Fibroblast of skin of left biceps (primary cell): ENCODE measurements around the gene TOX3.

ENCODE experiments used
- DNase-seq, 2 experiments: peaks; one replicate each; pipeline ENCODE4 v3.0.0-alpha.2; 2013; ENCODE audit warnings: low read depth in 2 of 2

TOX3 gene

DNA sequence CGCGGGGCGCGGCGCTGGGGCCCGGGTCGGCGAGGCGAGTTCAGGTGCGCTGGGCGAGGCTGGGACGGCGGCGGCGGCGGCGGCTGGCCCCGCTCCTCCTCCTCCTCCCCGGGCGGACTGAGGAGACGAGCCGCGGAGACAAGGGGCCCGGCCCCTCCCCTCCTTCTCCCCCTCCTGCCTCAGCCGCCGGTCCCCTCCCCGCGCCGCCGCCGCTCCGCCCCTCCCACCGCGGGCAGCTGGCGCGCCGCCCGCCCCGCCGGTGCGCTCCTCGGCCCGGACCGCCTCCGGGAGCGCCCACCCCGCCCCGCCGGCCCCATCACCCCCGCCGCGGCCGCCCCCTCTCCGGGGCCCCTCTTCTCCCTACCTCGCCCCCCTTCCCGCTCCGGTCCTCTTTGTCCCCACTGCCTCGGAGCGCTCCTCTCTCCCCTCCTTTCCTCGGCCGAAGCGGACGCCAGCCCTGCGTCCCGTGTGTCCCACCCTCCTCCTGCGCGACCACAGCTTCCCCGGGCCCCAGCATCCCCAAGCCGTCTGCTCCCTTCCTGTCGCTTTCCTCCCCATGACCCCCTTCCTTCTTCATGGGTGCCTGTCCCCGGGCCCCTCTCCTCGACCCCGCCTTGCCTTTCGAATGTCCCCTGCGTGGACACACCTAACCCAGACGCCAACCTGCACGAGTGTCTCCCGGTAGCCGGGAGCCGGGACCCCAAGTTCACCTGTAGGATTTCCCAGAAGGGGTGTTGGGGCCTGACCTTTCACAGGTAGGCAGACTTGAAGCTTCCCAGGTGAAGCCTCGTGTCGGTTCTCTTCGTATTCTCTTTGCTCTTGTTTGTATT is at the start of gene TOX3:
Gene TOX3 (minus strand): TSS at position 140 of the 830 bp plus-strand sequence. CDS start 420 bp downstream, outside the sequence.
- DNase-seq: no peak

DNA sequence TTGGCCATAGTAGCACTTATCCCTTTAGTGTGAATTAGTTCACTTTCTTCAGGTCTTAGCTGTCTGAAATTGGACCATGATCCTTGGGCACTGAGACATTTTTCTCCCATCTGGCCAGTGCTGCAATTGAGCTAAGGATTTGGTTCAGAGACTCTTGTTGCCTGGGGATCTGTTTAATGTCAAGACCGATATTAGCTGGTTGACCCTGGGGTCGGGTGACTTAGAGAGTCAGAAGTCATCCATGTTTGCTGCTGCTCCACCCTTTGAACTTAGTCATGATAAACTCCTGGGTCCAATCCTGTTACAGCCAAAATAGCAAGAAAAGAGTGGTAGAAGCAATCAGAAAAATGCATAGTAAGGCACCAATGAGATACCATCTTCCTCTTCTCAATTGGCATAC is 45.8 kb upstream of the TOX3 start:
- DNase-seq: no peak

DNA sequence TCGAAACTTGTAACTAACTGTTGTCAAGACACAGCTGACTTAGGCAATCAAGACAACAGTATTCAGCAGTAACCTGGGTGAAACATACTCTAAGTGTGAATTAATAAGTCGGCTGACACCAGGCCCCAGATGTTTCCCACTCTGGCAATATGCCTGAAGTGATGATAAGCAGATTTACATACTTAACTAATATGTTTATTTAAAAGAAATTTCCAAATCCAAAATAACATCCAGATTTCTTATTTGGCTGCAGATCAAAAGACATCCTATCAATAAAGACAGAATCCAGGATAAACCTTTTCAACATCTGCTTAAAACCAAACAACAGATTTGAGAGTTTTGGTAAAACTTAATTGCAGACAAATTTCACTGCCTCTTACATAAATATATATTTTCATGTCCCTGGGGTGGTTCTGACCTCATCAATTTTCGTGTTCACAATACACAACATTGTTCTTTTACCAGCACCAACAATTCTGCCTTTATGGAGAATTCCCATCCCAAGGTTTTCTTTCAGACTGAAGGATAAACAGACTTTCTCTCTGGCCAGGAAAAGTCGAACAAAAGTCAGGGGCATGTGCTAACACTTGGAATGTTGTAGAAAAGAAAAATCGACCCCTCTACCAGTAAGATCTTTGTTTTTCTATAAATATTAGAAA is 45.1 kb upstream of the TOX3 start:
- DNase-seq: no peak

DNA sequence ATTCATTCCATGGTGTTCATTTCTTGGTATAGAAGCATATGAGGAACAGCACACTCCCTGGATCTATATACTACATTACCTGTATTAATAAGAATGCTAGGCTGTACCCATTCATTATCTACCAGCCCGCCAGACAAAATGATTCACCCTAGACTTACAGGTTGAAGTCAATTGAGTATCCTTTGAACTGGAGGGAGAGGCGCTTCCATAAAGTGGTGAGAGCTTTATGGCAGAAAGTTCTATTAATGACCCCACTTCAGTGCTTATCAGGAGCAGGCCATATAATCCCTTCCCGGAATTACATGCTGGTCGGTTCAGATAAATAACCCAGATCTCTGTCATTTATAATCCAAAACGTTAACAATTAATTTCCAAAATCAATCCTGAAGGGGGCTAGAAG is 44.5 kb upstream of the TOX3 start:
- DNase-seq: no peak

DNA sequence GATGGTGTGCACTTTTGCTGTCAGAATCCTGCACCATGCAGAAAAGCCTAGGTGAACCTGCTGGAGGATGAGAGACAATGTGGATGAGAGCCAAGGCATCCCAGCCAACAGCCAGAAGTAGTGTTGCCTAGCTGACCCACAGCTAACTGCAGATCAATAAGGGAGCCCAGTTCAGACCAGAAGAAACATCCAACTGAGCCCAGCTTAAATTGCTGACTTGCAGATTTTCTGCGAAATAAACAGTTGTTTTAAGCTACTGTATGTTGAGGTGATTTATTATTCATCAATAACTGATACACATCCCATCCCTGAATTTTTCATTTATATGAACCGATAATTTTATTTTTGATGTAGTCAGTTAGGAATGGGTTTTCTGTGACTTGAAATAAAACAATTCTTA is 39.2 kb upstream of the TOX3 start:
- DNase-seq: no peak

DNA sequence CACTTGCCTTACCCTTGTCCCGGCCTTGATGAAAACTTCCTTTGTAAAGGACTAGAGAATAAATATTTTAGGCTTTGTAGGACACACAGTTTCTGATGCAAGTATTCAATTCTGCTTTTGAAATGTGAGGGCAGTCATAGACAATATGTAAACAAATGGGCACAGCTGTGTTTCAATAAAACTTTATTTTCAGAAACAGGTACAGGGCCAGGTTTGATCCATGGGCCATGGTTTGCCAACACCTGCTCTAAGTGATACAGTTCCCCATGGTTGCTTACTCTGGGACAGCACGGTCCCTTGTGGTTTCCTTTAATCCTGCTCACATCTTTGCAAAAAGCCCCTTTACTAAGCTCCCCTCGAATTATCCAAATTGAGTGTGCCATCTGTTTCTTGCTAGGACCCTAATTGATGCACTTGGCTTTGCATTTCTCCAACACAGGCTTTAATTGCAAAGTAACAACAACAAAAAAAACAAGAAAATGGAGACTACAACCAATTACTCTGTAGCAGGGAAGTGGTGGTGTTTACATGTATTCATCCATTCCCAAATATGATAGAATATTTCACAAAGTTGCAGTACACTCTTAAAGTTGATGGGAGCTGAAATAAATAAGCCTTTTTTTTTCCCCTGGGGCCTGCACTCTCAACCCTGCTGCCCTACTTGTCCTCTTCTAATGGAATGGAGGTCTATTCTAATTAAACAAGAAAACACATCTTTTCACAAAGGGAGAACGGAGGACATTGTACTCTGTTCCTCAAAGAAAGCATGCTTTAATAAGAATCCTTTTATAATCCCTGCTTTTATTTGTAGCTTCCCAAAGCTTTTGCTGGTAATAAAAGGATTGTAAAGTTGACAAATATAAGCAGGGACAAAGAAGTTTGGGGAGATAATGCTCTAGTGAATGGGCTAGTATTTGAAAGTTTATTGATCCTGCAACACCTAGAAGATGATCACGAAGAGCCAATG is 37.7 kb upstream of the TOX3 start:
- DNase-seq: no peak

DNA sequence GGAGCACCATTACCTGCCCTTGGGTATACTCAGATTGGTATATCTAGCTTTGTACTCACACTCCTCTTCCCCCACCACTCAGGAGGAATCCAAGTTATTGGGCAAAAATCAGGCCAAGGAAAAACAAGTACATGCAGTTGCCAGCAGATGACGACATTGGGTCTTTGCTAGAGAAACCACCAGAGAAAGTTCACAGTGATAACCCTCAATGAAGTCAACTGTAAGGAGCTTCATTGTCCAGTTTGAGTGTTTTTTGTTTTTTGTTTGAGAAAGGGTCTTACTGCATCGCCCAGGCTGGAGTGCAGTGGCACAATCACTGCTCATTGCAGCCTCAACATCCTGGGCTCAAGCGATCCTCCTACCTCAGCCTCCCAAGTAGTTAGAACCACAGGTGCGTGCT is 34.6 kb upstream of the TOX3 start:
- DNase-seq: no peak

DNA sequence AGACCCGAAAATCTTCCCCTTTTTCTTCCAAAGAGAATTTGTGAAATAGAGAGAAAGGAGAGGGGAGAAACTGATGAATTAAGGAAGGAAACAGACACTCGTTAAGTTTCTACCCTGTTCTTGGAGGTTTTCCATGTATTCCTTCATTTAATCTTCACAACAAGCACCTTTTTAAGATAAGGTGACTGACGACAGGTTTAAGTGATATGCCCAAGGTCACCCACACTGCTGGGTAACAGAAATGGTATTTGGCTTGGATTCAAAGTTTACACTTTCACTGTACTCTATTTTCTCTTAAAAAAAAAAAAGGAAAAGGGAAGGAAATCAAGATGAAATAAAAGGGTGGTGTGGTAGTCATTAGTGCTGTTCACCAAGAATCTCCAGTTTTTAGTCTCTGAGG is 33.5 kb upstream of the TOX3 start:
- no peak for DNase-seq

DNA sequence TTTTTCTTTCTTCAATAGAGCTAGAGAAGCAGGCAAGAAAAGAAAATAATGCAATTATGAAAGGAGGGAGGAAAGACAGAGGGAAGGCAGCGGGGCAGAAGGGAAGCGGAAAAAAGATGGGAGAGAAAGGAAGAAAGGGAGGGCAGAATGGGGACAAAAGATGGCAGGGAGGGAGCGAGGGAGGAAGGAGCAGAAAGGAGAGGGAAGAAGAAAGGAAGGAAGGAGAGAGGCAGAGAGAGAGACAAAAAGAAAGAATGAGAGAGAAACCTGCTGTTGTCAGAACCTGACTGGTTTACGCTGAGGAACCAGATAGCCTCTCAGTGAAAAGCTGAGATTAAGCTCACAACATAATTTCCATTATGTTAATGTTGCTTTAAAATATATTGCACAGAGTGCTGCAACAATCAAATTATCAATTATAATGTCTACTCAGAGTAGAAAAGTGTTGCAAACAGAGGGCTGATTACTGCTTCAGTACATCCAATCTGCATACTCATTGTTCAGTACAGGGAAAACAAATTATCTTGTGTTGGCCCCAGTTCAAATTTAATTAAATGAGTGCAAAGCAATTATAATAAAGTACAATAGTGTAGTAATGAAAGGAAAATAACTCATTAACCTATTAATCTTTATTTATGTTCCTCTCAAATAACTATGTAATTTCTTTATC is 32.0 kb upstream of the TOX3 start:
- no peak for DNase-seq

DNA sequence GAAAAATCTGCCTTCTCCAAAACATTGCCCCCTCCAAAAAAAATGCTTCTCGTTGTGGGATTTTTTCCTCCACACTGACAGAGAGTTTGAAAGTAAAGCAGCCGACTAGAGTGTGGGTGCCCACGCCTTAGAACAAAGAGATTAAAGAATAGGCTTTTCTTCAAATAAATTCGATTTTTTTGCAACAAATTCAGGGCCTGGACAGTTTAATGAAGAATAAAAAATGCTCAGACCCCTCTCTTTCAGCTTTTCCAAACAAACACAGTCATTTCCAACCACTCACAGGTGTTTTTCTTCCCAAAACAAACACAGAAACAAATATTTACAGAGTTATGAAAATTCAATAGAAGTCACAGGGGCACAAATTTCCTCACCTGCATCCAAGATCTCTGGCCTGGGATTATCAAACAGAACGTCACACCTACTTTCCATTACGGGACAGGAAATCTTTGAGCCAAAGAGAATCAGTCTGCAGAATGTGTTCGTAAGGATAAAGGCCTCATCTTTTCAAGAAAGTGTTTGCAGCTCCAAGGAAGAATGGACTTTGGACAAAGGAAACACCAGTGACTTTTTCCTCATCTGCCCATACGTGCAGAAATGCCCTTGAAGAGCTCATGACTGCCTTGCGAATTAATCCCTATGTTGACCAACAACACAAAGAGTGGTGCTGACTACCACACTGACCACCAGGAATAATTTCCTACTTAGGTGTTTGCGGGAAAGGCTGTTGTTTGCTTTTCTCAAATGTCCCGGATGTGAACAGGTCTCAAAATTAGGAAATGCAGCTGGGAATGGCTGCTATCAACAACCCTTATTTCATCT is 31.3 kb upstream of the TOX3 start:
- no peak for DNase-seq

DNA sequence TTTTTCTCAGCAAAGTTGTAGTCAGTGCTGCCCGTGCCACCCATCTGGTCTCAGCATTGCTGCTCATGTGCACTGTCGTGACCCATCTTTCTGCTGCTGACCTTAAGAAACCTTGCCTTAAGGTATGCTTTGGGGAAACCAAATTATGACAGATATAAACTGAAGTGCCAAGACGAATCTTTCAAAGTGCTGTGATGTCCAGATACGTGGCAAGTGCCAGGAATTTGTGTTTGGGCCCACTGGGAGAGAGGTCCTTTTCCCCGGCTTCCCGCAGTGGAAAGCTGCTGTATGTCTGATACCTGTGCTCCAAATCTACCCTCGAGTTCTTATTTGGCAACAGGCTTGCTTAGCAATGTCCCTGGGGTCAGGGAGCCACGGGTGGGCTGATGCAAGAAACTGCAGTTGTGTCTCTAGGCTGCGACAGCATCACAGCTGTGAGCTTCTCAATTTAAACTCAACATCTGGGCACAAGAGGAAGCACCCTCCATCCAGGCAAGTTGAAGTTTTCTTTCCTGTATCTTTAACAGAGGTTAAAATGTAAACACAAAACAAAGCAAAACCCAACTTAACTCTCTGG is 30.3 kb upstream of the TOX3 start:
- DNase-seq: no peak

DNA sequence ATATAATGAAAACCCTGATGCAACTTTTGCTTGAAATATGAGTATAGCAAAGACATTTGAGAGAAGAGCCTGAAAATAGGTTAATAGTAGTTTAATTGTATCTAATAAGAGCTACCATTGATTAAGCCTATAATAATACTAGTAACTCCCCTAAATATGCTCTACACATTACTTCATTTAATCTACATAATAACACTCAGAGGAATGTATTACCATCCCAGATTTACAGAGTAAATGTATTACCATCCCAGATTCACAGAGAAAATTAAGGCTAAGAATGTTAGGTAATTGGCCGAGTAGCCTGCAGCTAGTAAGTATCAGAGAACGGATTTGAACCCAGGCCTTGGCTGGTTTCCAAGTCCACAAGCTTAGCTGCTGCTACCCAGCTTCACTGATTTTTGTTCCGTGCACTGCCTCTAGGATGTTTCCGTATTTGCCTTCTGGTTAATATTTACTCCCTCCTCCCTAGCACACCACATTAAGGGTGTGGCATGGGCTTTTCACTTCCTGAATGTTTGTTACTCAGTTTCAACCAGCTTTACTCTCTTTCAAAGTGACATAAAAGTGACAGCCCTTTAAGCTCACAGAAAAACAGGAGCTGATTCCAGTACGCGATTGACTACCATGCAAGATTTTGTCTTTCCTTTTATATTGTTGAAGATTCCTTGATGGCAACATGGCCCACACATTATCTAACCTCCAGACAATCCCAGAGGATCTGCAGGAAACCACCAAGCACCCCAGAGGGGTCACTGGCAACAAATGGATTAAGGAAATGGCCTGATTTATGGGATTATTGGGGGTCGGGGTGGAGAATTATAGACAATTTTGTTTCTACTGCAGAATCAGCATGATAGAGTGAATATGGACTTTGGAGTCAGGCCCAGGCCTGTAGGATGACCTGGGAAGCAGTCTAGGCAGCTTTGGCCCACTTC is 26.7 kb upstream of the TOX3 start:
- no peak for DNase-seq

DNA sequence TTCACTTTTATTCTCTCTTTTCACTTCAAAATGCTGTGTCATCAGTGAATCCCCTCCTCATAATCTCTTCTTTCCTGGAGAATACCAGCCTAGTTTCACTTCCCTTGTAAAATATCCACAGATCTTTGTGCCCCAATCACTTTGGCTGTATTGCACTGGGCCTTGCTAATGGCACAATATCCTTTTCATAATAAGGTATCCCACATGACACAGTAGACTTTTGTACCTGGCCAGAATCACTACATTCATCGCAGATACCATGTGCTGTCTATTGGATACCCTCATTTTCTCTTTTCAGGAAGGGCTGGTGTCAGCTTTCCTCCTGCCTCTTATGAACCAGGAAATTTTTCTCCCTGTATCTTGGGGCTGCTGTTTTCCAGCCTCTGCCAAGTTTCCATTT is 25.7 kb upstream of the TOX3 start:
- DNase-seq: no peak

DNA sequence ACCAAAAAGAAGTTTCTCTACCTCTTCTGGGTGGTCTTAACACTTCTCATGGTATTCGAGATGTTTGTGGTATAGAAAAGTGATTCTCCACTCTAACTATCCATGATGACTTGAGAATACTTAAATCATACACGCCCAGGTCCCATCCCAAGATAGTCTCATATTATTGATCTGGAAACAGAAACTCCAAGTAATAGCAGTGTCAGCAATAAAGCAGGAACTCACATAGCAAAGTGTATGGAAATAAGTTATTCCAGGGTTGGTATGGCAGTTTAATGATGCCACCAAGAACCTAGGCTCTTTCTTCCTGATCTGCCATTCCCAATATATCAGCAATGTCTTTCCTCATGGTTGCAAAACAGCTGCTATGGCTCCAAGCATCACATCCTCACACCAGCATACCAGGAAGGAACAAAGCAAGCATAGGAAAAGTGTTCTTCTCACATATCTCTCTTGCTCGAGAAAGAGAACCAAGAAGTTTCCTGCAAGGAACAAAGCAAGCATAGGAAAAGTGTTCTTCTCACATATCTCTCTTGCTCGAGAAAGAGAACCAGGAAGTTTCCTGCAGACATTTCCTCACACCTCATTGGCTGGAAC is 23.6 kb upstream of the TOX3 start:
- no peak for DNase-seq

DNA sequence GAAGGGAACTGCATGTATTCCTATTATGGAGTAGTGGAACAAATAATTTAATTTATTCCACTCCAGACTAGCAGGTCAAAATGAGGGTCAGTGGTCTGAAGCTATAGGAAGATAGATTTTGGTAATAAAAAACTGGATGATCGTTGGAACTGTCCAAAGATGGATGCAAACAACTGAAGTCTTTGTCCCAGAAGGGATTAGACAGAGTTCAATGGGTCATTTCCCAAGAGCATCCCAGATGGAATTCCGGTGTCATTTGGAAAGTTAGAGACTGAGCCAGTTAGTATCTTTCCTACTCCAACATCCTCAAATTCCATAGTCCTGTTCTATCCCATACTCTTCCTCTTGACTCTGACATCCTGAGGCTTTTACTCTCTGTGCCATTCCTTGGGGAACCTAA is 22.8 kb upstream of the TOX3 start:
- DNase-seq: no peak

DNA sequence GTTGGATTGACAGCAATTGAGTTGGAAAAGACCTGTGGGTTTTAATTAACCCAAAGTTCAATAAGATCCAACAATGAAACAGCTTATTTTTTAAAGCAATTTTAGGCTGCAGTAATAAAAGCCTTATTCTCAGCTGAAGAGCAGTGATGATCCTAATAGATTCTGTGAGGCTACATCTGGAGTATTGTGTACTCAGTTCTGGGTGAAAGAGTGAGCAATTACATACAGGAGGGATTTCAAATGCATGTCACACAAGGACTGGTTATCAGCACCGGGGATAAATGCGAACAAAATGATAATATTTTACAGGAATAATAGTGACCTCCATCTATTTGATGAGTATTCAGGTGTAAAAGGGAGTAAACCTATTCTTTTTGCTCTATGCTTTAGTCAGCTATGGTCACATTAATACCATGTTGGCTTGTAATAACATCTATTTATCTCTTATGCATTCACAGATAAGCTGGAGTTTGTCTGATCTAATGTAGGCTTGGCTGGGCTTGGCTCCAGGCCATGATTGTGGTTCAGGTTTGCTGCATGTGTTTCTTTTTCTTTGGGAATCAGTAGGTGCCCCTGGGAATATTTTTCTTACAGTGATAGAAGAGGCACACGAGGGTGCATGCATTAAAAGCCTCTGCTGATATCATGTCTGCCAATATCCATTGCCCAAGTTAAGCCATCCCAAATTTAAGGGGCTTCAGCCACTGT is 22.2 kb upstream of the TOX3 start:
- DNase-seq: no peak

DNA sequence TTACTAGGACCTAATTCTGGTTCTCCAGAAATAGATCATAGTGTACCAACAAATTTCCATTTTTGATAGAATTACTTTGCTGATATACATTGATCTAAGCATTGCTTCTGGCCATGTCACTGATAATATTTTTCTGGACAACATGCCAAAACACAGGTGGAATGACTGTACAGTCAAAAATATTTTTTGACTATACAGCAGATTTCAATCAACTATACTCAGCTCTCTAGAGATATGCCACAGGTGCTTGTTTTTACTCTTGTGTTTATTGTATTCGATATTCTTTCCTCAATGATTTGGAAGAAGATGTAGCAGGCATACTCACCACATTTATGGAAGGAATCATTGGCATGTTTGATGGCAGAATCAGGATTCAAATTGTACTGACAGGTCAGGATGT is 21.6 kb upstream of the TOX3 start:
- no peak for DNase-seq

DNA sequence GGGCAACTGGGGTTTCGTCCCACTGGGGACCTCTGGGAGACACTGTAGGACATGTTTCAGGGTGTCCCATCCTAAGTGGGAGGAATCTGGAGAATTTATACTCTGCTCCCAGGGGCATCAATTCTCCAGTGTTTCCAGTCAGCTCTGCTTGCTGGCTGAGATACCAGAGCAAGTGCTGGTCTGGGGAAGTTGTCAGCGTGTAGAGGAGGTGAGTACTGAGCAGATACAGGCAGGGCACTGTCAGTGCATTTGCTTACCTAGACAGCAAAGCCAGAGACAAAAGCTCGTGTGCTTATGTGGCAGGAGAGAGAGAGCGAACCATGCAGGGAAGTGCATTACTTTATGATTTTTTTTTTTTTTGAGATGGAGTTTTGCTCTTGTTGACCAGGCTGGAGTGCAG is 20.2 kb upstream of the TOX3 start:
- DNase-seq: no peak
